Activated CD8-positive, alpha-beta memory T cell treated with anti-CD3 and anti-CD28 coated beads for 48 hours (primary cell): ENCODE measurements around the gene SCN8A.
A peak's percentile ranks its signal among the peaks of the same experiment; 100 is the strongest.

Source experiments
- DNase-seq, 3 experiments: peaks; one replicate each; pipeline ENCODE4 v3.0.0-alpha.2; 2020; ENCODE audit warnings: low read depth in 2 of 3, low spot score in 2 of 3

SCN8A gene

GRCh38 chr12:51706206-51706605 lies 115.2 kb downstream of the SCN8A start:
- DNase-seq = no peak

DNA sequence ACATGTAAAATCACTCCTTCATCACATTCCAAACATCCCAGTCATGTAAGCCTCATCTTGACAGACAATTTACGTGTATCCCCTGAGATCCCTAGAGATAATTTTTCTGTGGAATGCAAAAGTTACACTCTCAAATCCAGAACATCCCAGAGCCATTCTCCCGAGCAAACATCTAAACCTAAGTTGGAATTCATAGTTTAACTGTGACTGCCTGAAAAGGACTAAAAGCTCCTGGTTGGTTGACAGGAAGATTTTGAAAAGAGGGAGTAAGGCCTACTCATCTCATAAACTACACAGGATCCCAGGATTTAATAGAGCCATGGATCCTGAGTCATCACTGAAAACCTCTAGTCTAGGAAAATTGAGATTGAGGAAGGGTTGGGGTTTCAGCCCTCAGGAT lies 123.6 kb downstream of the SCN8A start:
- DNase-seq = no peak

DNA sequence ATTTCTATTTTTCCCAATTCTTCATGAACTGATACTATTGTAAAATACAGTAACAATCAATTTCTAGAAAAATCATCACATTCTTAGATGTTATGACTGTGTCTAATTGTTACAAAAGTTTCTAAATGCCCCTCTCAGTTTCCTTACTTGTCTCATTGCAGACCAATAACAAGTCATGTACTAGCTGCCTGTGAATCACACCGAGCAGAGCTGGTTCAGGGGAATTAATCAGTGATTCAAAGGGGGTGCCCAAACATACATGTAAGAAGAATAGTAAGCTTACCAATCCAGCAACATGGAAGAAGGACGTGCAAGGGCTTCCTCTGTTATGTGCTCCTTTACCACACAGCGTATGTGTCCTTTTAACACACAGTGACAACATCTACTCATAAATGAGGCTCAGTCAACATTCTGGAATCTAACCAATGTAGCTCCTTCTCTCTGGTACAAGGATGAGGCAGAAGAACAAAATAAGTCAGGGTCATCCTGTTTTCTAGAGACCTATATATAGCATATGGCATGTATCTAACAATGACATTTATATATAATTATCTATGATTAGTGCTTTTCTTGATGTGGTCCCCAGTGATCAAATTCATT lies 126.4 kb downstream of the SCN8A start:
- no peak for DNase-seq

DNA sequence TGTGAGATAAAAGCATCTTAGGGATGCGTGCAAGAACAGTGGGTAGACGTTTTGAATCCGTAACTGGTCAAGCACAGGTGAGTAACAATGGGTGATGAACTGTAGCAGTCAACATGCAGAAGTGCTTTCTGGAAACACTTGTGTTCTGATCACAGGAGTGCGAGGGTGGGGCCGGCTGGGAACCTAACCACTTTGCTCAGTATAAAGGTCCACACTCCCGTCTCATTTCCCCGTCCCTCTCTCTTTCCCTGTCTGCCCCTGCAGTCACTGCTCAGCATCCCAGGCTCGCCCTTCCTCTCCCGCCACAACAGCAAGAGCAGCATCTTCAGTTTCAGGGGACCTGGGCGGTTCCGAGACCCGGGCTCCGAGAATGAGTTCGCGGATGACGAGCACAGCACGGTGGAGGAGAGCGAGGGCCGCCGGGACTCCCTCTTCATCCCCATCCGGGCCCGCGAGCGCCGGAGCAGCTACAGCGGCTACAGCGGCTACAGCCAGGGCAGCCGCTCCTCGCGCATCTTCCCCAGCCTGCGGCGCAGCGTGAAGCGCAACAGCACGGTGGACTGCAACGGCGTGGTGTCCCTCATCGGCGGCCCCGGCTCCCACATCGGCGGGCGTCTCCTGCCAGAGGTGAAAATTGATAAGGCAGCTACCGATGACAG lies 130.4 kb downstream of the SCN8A start:
- peak; percentile 7 to 35 (median 23) for DNase-seq

DNA sequence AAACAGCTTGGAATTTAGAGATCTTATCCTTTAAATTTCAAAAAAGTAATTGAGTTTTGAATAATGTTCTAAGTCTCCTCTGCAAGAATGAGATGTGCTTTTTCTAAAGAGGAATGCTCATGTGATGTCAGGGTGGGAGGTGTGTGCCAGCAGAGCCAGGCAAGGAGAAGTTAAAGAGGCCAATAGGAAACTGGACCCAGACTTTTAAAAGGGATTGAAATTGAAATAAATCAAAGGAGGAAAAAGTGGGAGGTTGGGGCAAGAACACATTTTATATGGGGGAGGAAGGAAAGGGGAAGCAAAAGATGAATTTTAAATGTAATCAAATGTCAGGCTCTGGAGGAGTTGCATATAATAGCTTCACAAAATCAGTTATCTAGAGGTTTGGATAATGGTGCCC lies 131.4 kb downstream of the SCN8A start:
- no peak for DNase-seq

- DNase-seq = no peak
Observed at GRCh38 chr12:51726161-51726560, 135.1 kb downstream of the SCN8A start.

DNA sequence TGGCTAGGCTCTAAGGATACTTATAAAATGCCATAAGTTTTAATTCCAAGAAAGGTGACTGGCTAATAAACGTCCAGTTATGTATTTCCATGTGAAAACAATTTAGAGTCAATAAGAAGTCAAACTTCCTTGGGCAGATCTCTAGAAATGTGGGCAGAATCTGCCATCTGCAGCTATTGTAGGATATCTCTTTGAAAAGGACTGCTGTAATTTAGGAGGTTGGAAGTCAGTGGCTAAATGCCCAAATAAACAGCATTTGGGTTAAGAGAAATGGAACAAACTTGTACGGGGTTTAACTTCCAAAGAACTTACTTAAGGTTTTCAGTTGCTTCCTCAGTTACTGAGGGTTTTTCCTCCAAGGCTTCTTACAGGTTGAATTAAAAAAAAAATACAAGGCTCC lies 135.9 kb downstream of the SCN8A start:
- no peak for DNase-seq

DNA sequence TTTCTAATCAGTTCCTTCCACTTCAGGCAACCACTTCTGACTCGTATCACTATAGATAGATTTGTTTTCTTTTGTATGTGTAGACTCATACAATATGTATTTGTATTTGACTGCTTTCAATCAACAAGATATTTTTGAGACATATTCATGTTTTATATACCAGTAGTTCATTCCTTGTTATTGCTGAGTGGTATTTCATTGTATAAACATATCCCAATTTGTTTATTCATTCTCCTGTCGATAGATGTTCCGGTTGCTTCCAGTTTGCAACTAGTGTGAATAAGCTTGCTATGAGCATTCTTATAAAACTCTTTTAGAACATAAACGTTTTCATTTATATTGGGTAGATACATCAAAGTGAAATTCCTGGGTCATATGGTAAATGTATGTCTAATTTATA lies 138.3 kb downstream of the SCN8A start:
- DNase-seq = no peak

DNA sequence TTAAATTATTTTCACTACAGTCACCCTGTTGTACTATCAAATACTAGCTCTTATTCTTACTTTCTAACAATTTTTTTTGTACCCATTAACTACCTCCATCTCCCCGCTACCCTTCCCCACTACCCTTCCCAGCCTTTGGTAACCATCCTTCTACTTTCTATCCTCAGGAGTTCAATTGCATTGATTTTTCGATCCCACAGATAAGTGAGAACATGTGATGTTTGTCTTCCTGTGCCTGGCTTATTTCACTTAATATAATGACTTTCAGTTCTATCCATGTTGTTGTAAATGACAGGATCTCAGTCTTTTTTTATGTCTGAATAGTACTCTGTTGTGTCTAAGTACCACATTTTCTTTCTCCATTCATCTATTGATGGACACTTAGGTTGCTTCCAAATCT lies 139.7 kb downstream of the SCN8A start:
- DNase-seq = no peak

- DNase-seq = no peak
Observed at GRCh38 chr12:51740536-51740935, 149.5 kb downstream of the SCN8A start.

GRCh38 chr12:51744235-51744634 lies 153.2 kb downstream of the SCN8A start:
- no peak for DNase-seq

DNA sequence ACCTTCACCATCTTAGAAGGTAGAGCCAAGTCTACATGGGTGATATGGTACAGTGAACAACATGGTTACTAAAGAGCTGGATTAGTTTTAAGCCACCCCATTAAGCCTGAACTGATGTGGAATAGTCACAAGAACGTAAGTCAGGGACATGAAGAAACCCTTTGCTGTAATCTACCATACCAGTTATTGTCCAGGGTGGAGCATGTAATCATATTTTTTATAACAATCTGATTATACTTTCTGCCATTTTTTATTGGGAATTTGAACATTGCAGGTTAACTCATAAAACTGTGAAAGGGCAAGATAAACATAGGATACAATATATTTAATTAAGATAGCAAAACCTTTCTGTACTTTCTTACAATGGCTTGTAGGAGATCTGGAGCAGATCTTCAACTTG lies 153.9 kb downstream of the SCN8A start:
- DNase-seq = no peak

DNA sequence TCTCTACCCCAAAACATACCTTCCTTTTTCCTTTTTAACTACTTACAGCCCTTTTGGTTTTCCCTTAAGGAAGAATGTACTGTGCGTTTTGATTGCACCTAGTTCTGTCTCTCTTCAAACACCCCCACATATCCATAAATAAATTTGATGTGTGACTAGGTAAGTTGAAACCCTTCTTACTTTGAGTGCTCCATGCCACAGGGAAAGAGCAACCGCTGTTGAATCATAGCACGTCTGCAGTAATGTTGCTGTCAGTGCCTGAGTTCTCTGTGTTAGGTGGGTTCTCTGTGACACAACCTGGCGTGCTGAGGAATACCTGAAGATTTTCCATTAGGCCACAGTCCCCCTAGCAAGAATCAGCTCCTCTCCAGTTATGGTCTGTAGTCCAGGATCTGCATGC lies 155.4 kb downstream of the SCN8A start:
- DNase-seq = no peak

- DNase-seq = no peak
Observed at GRCh38 chr12:51748235-51748634, 157.2 kb downstream of the SCN8A start.

- no peak for DNase-seq
Observed at GRCh38 chr12:51749206-51749985, 158.4 kb downstream of the SCN8A start.

DNA sequence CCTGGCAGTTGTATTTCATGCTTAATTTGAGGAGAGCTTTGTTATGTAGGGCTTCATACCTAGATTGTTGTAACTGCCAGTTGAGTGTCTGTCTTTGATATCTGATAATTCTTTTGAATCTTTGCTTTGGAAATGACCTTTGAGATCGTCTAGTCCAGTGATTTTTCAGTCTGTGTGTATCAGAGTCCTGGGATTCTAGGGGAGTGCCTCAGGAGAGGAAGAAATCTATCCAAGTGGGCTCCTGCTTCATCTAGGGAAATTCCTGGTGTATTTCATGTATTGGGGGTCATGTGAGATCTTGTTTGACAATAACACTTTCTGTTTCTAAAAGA lies 158.9 kb downstream of the SCN8A start:
- DNase-seq = no peak

DNA sequence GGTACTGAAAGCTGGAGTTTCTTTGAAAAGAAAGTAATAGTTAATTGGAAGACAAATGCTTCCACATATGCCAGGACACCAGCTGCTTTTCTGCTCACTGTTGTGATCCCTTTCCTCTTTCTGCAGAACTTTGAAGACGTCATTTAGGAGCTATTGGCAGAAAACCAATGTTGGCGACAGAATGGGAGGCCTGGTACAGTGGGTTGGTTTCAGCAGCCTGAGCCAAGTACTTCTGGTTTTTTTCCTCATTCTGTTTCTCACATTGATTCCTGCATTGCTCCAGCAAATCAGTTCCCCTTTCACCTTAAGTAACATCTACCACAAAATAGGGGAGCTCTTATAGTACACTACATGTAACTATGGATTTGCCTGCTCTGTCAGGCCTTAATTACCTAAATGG lies 160.6 kb downstream of the SCN8A start:
- DNase-seq = no peak

DNA sequence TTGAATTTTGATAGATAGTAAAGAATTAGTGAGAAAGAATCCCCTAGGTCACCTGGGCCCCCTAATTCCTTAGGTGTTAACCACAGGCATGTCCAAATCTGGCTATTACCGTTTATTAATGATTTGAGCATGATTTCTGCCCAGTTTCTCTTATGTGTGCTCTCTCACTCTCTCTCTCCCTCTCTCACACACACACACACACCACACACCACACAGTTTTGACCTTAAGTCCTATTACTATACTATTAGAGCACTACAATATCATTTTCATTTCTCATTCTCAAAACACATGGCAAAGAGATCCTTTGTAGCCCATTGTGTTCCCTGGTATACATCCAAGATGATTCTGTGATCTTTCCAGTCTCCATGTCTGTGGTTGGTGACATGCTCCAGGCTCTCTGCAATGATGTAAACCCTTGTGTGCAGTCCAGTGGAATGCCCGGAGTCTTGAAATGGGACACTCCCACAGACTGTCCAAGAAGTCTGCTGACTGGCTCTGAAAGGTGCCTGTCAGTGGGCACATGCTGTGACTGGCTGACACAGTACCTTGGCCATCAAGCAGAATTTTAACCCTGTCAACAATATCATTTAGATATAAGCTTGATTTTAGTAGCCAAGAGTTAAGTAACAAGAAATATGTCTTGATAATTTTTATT lies 161.3 kb downstream of the SCN8A start:
- DNase-seq = no peak

DNA sequence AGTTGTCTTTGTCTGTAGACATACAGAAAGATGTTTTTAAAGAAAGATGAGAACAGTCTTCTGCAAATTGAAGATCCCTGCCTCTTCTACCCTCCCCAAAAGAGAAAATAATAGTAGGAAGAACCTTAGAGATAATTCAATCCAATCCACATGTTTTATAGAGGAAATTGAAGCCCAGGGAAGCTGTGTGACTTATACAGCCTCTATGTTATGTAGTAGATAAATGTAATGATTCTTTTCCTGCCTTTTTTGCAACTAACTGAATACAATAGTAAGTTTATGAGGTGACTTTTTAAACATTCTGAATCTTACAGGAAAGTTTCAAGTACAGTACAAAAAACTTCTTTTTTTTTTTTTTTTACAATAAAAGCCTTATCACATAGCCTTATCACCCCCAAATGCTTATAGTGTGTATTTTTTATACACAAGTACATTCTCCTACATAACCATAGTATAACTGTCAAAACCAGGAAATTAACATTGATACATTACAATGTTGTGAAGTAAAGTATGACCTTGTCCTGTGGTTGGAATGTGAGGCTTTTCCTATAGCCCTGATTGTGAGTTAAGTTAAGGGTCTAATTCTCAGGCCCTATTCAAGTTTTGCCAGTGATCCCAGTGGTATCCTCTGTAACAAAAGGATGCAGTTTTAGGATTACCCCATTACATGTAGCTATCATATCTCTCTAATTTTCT lies 163.1 kb downstream of the SCN8A start:
- no peak for DNase-seq

DNA sequence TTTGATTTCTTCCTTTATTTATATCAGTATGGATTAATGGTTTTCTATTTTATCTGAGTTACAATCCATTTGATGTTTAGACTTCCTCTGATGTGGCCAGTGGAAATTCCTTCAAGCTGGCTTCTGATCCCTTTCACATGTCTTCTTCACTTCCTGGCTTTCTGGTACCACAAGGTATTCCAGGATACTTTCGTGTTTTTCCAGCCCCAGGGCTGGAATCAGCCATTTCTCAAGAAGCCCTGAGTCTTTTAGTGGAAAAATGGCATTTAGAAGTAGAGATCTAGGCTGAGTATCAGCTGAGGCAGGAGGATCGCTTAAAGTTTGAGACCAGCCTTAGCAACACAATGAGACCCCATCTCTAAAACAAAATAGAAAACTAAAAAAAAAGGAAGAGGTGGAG lies 164.2 kb downstream of the SCN8A start:
- no peak for DNase-seq

- DNase-seq = no peak
Observed at GRCh38 chr12:51759175-51759574, 168.1 kb downstream of the SCN8A start.

DNA sequence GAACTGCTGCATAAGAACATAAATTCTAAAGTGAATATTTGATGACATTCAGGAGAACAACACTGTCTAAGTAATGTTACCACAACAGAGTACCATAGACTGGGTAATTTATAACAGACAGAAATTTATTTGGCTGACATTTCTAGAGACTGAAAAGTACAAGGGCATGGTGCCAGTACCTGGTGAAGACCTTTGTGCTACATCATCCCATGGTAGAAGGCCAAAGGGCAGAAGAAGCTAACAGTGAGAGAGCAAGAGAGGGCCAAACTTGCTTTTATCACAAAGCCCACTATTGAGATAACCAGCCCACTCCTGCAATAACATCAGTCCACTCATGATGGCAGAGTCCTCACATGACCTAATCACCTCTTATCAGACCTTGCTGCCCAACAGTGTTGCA lies 168.7 kb downstream of the SCN8A start:
- DNase-seq = no peak
